HG02870 (cell line): ENCODE data around the gene NMBR.
"Not testable (repeated sequence)": the region's sequence is repeated elsewhere in the genome, so short reads cannot be mapped to it uniquely, and the experiment has no call there.

Experiments
- ATAC-seq: cut with Tn5 transposase; IDR thresholded peaks from one replicate; pipeline ENCODE4 v1.9.1; 2021; ENCODE audit warnings: mild to moderate bottlenecking, moderate library complexity; ENCODE audit not compliant: unreplicated experiment

The NMBR gene

DNA sequence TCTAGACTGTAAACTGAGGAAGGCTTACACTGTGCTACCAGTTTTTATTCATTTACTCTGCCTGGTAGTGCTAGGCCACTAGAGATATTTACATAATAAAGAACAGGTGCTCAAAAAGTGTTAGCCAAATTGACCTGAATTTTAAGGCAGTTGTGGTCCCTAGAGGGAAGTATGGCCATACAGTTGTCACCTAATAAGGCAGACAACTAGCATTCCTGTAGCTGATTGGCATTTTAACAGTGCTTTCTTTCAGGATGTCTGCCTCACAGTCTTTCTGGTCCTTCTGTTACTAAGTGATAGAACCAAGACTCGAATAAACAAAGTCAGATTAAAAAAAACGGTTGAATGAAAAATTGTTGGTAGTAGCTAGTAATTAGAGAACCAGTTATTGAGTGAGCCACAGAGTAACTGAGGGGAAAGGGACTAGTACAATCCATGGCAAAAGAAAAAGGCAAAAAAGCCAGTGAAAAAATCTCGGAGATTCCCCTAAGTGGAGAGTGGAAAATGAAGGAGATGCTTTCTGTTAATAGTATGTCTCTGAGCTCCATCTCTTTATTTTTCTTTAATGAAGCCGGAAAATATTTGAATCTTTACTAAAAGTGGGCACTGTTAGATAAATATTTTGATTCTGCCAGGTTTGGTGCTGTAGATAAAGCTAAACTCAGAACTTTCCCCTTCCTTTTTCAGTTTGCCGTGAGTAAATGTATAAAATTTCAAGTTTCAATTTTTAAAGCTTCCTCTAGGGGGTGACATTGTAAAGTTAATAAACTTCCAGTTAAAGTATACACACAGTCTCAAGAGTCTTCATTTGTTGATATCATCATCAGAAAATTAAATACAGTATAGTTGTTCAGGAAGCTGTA lies 9.2 kb upstream of the NMBR start:
- no peak for ATAC-seq

DNA sequence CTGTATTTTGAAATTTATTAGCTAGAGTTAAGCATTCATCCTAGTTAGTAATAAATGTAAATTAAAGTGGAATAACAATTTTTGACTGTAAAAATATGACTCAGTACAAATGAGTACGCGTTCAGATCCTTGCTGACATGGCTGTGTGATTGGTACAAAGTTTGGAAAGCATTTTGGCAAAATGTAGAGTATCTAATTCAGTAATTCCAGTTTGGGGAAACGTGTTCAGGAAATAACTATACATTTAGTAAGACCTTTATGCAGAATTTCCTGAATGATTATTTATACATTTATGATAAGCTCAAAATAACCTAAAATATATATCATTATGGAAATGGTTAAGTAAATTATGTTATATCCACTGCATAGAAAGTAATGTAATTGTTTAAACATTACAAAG lies 8.2 kb upstream of the NMBR start:
- no peak for ATAC-seq

DNA sequence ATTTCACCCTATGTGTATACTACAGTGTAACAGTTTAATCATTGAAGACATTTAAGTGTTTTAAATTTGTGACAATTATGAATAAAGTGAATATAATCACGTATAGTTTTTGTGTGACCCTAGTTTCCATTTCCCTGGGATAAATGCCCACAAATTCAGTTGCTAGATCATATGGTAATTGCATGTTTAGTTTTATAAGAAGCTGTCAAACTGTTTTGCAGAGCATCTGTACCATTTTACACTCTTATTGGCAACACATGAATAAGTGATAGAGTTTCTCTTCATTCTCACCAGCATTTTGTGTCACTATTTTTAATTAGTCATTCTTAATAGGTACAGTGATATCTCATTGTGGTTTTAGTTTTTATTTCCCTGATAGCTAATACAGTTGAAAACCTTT lies 7.4 kb upstream of the NMBR start:
- ATAC-seq, result no peak

DNA sequence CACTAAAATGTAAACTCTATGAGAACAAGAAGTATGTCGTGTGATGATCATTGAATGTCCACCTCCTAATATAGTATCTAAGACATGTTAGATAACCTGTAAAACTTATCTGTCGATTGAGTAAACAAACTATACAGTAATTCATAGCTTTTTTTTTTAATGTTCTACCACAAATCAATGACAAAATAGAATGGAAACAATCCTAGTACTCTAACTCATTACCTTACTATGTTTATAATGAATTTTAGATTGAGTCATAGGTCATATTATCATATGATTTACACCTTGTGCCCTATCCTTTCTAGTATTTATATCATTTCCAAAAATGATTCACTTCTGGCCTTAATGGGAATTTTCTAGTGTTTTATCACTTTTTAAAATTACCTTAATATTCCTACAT lies 6.3 kb upstream of the NMBR start:
- ATAC-seq, result no peak

DNA sequence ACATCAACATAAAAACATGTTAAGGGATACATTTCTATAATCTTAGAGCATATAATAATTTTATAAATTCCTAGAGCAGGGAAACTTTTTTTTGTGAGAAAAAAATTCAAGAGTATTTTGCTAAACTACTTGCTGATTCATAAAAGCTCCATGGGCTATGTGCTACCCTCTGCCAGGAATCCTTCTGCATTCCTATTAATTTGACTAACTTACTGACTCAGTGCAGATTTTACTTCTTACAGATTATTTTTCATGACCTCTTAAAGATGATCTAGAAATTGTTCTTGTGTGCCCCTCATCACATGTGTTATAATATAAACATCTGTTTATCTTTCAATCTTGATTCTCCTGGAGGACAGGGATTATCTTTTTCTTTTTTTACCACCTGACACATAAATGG lies 5.8 kb upstream of the NMBR start:
- no peak for ATAC-seq

DNA sequence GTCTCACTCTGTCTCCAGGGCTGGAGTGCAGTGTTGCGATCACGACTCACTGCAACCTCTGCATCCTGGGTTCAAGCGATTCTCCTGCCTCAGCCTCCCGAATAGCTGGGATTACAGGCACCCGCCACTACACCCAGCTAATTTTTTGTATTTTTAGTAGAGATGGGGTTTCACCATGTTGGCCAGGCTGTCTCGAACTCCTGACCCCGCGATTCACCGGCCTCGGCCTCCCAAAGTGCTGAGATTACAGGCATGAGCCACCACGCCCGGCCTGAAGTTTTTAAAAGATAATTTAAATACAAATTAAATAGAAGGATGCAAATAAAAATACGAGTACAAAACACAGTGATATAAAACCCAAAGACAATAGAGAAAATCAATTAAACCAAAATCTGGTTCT lies 5.4 kb downstream of the NMBR start:
- ATAC-seq, result not testable (repeated sequence)

DNA sequence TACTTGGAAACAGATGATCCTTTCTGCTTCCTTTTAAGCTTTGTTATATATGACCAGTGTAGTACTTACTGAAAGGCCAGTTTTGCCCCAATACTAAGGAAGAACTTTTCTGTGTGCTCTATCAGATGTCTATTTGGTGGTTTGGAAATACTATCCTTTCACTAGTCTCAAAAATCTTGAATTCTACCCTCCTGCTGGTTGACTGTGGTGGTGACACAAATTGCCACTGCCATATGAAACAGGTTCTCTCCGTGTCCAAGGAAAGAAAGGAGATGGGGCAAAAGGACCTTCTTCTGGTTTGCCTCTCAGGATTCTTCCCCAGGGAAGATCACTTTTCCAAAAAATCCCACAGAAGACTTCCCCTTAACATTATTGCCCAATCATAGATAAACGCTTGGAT lies 8.0 kb downstream of the NMBR start:
- no peak for ATAC-seq

DNA sequence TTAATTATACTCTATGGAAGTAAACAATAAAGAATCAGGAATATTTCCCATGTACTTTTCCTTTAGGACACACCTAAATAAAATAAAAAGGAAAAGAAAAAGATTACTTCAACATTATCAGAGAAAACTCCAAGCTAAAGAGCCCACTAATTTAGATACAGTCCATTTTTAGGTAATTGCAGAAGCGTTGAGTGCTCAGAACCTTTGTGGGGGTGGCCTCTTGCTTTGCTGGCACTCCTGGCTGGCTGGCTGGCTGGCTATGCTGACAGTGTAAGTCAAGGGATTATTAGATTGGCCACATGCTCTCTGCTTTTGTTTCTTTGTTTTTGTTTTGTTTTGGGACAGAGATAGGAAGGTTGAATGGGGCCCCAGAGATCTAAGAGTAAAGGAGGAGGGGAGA lies 14.3 kb downstream of the NMBR start, which contains the start of gene GJE1:
Gene GJE1 (plus strand): TSS at position 301 of the 400 bp plus-strand sequence. CDS start 234 bp downstream, outside the sequence.
- no peak for ATAC-seq

DNA sequence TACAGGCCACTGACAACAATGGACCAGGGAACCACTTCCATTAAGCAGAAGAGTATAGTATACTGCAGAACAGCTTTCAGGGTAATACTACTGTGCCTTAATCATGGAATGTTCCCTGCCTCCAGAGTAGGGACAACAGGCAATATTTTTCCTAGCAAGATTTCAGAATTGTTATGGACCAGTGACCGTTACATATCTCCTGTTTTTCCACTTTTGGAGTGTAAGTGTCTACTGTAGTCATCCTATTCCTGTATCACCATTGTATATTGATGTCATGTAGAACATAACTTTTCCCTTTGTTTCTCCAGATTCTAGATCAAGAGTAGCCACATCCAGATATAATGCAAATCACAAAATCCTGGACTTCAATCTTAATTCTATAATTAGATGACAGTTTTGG lies 16.1 kb downstream of the NMBR start:
- no peak for ATAC-seq

DNA sequence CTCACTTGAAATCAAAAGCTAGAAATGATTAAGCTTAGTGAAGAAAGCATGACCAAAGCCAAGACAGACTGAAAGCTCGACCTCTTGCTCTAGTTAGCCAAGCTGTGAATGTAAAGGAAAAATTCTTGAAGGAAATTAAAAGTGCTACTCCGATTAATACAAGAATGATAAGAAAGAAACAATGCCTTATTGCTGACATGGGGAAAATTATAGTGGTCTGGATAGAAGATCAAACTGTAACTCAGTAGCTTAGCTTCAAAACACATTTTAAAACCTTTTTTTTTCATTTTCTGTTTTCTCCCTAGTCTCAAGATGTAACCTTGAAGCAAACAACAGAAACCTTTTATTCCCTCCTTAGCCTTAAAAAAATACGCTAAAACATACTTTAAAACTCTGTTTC lies 25.6 kb downstream of the NMBR start:
- no peak for ATAC-seq

DNA sequence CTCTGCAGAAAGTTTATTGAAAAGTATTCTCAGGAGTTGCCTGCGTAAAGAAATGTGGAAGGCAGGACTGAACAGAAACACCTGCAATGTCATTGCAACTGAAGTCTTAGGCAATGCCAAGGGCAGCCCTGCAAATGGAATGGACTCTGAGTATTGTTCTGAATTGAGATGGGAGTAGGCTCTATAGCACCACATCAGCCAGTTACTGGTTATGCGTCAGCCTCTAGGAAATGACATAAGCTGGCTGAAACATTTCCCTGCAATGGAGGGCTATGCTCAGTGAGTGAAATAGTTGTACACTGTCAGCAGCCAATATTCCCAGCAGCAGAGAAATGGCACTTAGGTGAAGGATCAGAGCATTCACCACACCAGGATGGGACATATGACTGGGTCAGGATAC lies 28.0 kb downstream of the NMBR start:
- no peak for ATAC-seq

DNA sequence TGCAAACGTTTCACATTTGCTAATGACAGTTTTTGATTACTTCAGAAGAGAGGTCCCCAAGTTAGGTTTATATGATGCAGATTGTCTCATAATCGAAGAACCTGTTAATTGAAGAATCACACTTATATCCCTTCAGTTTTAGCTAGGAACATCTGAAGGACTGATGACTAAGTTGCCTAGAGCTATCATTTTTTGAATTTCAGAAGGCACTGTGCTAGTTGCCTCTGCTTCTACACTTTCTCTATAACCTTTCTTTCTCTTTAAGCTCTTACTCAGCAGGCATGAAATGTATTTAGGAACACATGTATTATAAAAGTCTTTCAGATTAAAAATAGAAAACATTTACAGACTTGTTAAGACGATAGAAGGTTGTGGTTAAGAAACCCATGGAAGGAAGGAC lies 28.6 kb downstream of the NMBR start:
- ATAC-seq, result no peak

DNA sequence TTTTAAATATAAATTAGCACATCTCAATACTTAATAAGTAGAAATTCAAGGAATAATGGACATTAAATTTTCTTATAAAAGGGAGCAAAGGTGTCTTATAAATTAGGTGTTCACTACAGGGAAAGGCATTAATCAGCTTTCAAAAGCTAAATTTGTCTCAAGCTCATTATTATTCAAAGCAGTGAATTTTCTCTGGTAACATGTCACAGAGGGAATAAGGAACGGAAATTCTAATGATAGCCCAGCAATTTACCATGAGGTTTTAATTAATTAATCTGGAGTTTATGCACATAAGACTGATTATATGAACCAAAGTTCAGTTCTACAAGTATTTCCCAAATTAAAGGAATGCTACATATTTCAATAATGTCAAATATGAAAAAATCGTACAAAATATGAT lies 29.6 kb downstream of the NMBR start:
- ATAC-seq, result no peak

DNA sequence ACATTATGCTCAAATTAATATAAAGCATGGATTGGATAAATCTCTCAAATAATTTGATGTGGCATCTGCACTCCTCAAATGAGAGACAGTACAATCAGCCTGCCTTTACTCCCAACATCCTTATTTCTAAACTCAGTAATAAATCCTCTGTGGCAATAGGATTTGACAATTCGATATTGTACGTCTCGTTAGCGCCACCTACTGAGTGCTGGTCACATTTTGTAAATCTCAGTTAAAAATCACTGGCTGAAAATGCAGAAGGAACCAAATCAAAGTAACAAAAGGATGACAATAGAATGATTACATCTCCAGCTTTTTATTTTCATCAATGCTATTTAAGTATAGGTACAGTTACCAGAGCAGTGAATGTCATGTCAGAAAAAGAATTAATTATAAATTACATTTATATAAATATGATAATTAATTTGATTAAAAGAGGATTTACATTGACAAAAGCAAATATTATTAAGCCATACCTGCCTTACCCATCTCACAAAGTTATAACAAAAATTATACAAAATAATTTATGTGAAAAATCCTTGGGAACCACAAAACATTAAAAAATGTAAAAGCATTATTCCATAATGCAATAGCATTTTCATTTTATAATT lies 34.4 kb downstream of the NMBR start:
- ATAC-seq, result no peak

DNA sequence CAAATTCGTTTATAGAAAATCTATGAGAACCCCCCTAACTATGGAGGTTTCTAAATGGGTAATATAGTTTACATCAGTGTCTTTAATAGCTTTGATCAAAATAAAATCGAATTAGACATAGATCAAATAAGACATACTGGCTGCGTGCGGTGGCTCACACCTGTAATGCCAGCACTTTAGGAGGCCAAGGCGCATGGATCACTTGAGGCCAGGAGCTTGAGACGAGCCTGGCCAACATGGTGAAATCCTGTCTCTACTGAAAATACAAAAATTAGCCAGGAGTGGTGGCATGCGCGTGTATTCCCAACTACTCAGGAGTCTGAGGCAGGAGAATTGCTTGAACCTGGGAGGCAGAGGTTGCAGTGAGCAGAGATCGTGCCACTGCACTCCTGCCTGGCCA lies 36.1 kb downstream of the NMBR start:
- not testable (repeated sequence) for ATAC-seq

DNA sequence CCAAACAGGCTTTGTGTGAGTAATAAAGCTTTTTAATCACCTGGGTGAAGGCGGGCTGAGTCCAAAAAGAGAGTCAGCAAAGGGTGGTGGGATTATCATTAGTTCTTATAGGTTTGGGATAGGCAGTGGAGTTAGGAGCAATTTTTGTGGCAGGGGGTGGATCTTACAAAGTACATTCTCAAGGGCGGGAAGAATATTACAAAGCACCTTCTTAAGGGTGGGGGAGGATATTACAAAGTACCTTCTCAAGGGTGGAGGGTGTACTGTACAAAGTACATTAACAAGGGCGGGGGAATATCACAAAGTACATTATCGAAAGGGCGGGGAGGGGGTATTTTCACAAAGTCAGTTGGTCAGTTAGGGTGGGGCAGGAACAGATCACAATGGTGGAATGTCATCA lies 42.1 kb downstream of the NMBR start:
- not testable (repeated sequence) for ATAC-seq

DNA sequence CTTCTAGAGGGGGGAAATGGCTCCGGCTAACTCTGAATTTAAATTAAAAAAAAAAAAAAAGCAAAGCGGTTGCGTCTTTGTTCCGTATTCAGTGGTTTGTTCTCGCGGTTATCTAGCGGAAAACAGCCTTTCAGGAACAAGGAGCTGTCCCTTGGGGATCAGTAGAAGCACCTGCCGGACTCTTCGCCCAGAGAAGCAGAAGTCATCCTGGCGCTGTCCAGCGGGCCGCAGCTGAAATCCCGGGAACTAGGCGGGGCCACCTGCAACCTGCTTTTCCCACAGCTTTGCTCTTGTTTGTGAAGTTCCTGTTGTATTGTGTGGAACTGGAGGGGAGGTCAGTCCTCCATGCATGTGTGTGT lies 58.1 kb downstream of the NMBR start:
- ATAC-seq, result no peak

DNA sequence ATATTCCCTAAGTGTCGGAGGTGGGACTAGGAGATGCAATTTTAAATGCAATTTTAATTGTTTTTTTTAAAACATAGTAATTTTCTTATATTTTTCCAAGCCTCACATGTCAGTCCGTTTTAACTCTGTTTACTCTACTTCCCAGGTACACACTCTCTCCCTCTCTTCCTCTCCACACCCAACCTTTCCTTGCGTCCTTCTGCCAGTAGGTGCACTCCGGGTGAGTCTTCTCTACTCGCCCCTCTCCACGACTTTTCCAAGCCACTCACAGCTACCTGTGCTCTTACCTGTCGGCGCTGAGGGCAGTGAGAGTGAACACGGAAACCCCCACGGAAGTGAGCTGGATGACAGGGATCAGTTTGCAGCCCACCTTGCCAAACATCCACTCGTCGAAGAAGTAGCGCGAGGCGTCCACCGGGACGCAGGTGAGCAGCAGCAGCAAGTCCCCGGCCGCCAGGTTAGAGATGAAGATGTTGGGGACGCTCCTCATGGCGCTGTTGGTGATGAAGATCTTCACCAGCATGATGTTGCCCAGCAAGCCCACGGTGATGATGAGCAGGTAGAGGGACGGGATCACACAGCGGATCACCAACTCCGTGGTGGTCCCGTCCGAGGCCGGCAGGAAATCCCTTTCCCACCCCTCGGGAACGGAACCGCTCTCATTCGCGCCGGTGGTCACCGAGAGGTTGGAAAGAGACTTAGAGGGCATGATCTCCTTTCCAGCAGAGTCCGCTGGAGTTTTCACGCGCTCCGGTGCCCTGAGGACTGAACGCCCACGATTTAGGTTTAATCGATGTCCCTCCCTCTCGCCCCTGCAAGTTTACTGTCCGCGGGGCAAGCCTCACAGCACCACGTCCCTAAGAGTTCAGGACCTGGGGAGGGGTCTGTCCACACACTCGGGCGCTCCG lies 58.7 kb downstream of the NMBR start:
- no peak for ATAC-seq

DNA sequence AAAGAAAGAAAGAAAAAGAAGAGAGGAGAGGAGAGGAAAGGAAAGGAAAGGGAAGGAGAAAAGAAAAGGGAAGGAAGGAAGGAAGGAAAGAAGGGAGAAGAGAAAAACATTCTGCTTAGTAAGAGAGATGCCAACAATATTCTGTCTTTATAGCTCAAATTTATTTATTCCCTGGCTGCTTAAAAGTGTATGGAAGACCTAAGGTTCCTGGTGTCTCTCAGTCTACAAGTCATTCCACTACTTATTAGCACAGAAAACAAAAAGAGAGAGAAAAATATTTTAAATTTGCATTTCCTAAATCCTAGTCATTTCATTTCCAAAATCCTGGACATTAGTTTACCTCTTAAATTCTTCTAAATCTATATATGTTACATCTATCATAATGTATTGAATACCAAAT lies 67.8 kb downstream of the NMBR start:
- no peak for ATAC-seq

DNA sequence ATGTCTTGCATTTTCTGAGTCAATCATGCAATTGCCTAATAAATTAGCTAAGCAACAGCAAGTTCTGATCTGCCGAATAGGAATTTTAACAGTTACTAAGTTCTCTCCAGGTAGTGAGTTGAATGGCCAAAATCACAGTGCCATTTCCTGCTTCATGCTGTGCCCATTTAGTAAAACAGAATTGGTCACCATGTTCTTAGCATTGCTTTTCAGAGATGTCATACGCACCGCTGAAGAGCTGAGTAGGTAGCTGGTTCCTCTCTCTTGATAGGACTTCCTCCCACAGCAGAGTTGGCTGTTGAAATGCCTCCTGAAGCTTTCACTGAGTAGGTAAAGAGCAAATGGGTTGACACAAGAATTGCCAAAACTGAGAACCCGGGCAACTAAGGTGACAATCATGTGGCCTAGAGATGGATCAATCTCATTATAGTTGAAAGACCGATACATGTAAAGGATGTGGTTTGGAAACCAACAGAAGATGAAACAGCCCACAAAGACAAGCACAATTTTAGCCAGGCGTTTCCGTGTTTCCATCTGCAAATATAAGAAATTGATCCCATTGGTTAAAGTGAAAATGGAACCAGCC lies 71.3 kb downstream of the NMBR start:
- no peak for ATAC-seq

DNA sequence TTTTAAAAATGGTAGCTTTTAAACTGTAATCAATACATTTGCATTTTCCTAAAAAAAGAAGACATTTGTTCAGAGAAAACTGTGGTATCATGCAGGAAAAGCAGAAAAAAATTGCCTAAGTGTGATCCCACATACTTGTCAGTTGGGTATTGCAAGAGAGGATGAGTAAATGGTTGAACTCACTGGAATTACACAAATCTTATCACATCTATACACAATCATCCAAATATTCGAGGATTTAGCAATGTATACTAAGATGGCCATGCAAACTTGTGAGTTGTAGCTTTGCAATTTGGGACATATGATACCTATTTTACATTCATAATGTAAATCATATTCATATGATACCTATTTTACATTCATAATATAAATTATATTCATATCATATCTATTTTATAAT lies 72.4 kb downstream of the NMBR start:
- ATAC-seq, result no peak
